K562 (cell line): ENCODE measurements around the gene ISYNA1. TPM values are rescaled to one million over a fixed set of nuclear protein-coding genes. Genes with fewer than 3 reads are reported as not detected.

Experiments
- CREM ChIP-seq: IDR thresholded peaks from 2 replicates; pipeline ENCODE4 v1.6.1; 2014; ENCODE audit warnings: antibody characterized with exemption, low read depth
- E2F1 ChIP-seq: sonication (generic); formaldehyde crosslinking; IDR thresholded peaks from 2 replicates; pipeline ENCODE4 v1.8.1; 2023; ENCODE audit warnings: mild to moderate bottlenecking, missing genetic modification reagents, moderate library complexity
- HDAC1 ChIP-seq, 2 experiments: fragments of 450-650 bp; IDR thresholded peaks; 2 replicates each; pipeline ENCODE4 v1.6.1; 2016 to 2017; ENCODE audit warnings: inconsistent platforms in 1 of 2, mild to moderate bottlenecking in 1 of 2, moderate library complexity in 1 of 2
- KAT8 ChIP-seq: fragments of 450-650 bp; IDR thresholded peaks from 2 replicates; pipeline ENCODE4 v1.6.1; 2016; ENCODE audit warnings: low read depth, mild to moderate bottlenecking
- PHB ChIP-seq: fragments of 250-450 bp; sonication (Bioruptor Pico); IDR thresholded peaks from 2 replicates; pipeline ENCODE4 v1.5.0; 2021
- PURB ChIP-seq: sonication (generic); formaldehyde crosslinking; IDR thresholded peaks from 2 replicates; pipeline ENCODE4 v1.9.0; 2021; ENCODE audit warnings: low read depth, mild to moderate bottlenecking, missing genetic modification reagents
- SMAD1 ChIP-seq: fragments of 150-350 bp; IDR thresholded peaks from 2 replicates; pipeline ENCODE4 v1.6.1; 2014; ENCODE audit warnings: low read length, low read depth; ENCODE audit not compliant: partially characterized antibody
- THAP12 ChIP-seq: fragments of 250-450 bp; sonication (Bioruptor Pico); IDR thresholded peaks from 2 replicates; pipeline ENCODE4 v1.9.0; 2021; ENCODE audit warnings: mild to moderate bottlenecking, inconsistent platforms
- THRAP3 ChIP-seq: fragments of 450-650 bp; IDR thresholded peaks from 2 replicates; pipeline ENCODE4 v1.6.1; 2016; ENCODE audit warnings: mild to moderate bottlenecking, inconsistent platforms, borderline replicate concordance
- ZC3H8 ChIP-seq: fragments of 450-650 bp; IDR thresholded peaks from 2 replicates; pipeline ENCODE4 v1.6.1; 2017
- ZNF217 ChIP-seq: sonication (generic); formaldehyde crosslinking; IDR thresholded peaks from 2 replicates; pipeline ENCODE4 v1.8.0; 2022; ENCODE audit warnings: mild to moderate bottlenecking, missing genetic modification reagents
- polyA plus RNA-seq, 8 experiments: library from polyadenylated mRNA; depleted of rRNA in 4 of 8; stranded (reverse) in 5 of 8; unstranded in 3 of 8; fragments of >200 nt; fragmentation: Nextera tagmentation in 2 of 8; fragmentation: Illumina TruSeq in 1 of 8; extraction: Ambion mirVana in 2 of 8; extraction: Trizol in 1 of 8; gene quantifications; 2 replicates each; pipeline versions ENCODE4 v1.2.1 to v1.2.3, GENCODE V29; 2011 to 2014; ENCODE audit warnings: inconsistent platforms in 1 of 8, missing spikeins in 1 of 8
- total RNA-seq, 7 experiments: library from RNA; depleted of rRNA in 6 of 7; stranded (reverse); fragments of >200 nt in 6 of 7; fragmentation: Illumina TruSeq in 2 of 7; extraction: Trizol in 2 of 7; gene quantifications; 2 replicates each; pipeline versions ENCODE4 v1.2.1 to v1.2.3, GENCODE V29; 2011 to 2021; ENCODE audit warnings: low replicate concordance in 1 of 7
- TF ChIP-seq, protein P1 (sequence below): fragments of 450-650 bp; IDR thresholded peaks from 2 replicates; pipeline ENCODE4 v1.6.1; 2016; ENCODE audit warnings: mild to moderate bottlenecking, moderate library complexity

ISYNA1 gene
- total and polyA plus RNA-seq, 9 of the 15 experiments (the other 6 are each of a cell fraction or from before 2014, with no cell fraction given) = 21.8 to 460 (median 93.2) TPM

- TF ChIP-seq, protein P1, sequence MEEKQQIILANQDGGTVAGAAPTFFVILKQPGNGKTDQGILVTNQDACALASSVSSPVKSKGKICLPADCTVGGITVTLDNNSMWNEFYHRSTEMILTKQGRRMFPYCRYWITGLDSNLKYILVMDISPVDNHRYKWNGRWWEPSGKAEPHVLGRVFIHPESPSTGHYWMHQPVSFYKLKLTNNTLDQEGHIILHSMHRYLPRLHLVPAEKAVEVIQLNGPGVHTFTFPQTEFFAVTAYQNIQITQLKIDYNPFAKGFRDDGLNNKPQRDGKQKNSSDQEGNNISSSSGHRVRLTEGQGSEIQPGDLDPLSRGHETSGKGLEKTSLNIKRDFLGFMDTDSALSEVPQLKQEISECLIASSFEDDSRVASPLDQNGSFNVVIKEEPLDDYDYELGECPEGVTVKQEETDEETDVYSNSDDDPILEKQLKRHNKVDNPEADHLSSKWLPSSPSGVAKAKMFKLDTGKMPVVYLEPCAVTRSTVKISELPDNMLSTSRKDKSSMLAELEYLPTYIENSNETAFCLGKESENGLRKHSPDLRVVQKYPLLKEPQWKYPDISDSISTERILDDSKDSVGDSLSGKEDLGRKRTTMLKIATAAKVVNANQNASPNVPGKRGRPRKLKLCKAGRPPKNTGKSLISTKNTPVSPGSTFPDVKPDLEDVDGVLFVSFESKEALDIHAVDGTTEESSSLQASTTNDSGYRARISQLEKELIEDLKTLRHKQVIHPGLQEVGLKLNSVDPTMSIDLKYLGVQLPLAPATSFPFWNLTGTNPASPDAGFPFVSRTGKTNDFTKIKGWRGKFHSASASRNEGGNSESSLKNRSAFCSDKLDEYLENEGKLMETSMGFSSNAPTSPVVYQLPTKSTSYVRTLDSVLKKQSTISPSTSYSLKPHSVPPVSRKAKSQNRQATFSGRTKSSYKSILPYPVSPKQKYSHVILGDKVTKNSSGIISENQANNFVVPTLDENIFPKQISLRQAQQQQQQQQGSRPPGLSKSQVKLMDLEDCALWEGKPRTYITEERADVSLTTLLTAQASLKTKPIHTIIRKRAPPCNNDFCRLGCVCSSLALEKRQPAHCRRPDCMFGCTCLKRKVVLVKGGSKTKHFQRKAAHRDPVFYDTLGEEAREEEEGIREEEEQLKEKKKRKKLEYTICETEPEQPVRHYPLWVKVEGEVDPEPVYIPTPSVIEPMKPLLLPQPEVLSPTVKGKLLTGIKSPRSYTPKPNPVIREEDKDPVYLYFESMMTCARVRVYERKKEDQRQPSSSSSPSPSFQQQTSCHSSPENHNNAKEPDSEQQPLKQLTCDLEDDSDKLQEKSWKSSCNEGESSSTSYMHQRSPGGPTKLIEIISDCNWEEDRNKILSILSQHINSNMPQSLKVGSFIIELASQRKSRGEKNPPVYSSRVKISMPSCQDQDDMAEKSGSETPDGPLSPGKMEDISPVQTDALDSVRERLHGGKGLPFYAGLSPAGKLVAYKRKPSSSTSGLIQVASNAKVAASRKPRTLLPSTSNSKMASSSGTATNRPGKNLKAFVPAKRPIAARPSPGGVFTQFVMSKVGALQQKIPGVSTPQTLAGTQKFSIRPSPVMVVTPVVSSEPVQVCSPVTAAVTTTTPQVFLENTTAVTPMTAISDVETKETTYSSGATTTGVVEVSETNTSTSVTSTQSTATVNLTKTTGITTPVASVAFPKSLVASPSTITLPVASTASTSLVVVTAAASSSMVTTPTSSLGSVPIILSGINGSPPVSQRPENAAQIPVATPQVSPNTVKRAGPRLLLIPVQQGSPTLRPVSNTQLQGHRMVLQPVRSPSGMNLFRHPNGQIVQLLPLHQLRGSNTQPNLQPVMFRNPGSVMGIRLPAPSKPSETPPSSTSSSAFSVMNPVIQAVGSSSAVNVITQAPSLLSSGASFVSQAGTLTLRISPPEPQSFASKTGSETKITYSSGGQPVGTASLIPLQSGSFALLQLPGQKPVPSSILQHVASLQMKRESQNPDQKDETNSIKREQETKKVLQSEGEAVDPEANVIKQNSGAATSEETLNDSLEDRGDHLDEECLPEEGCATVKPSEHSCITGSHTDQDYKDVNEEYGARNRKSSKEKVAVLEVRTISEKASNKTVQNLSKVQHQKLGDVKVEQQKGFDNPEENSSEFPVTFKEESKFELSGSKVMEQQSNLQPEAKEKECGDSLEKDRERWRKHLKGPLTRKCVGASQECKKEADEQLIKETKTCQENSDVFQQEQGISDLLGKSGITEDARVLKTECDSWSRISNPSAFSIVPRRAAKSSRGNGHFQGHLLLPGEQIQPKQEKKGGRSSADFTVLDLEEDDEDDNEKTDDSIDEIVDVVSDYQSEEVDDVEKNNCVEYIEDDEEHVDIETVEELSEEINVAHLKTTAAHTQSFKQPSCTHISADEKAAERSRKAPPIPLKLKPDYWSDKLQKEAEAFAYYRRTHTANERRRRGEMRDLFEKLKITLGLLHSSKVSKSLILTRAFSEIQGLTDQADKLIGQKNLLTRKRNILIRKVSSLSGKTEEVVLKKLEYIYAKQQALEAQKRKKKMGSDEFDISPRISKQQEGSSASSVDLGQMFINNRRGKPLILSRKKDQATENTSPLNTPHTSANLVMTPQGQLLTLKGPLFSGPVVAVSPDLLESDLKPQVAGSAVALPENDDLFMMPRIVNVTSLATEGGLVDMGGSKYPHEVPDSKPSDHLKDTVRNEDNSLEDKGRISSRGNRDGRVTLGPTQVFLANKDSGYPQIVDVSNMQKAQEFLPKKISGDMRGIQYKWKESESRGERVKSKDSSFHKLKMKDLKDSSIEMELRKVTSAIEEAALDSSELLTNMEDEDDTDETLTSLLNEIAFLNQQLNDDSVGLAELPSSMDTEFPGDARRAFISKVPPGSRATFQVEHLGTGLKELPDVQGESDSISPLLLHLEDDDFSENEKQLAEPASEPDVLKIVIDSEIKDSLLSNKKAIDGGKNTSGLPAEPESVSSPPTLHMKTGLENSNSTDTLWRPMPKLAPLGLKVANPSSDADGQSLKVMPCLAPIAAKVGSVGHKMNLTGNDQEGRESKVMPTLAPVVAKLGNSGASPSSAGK = peak; percentile 25; the same call in 1 of the 2 replicates
- TF ChIP-seq THAP12 (CRISPR knock-in tag) = peak; percentile 93
- TF ChIP-seq E2F1 (CRISPR knock-in tag) = peak; percentile 93
- no peak for TF ChIP-seq ZNF217 (CRISPR knock-in tag)
- TF ChIP-seq HDAC1 (IDR thresholded peaks at IDR 0.05) = peak in 1 of 2 experiments; percentile 53; a peak in 1 of 4 replicates
- peak; percentile 72 for TF ChIP-seq CREM
- TF ChIP-seq ZC3H8 = peak; percentile 40; the same call in 1 of the 2 replicates
- no peak for TF ChIP-seq PURB
- no peak for TF ChIP-seq PHB (CRISPR knock-in tag)
- TF ChIP-seq SMAD1 = peak; percentile 98
- no peak; the same call in 1 of the 2 replicates for TF ChIP-seq THRAP3
- TF ChIP-seq KAT8 = no peak
These were observed 52.0 kb downstream of the ISYNA1 start, which contains the start of gene GDF15 (continued) for GRCh38 chr19:18385675-18386542.
